IMR-90 (cell line): ENCODE data around the gene IWS1.
"Not testable (repeated sequence)": the region's sequence is repeated elsewhere in the genome, so short reads cannot be mapped to it uniquely, and the experiment has no call there.

Experiments used
- FOS ChIP-seq: fragments of 150-350 bp; IDR thresholded peaks from 2 replicates; pipeline ENCODE4 v1.6.1; 2016; ENCODE audit warnings: low read depth, low read length
- MAZ ChIP-seq: IDR thresholded peaks from 2 replicates; pipeline ENCODE4 v1.6.1; 2012; ENCODE audit warnings: low read depth, mild to moderate bottlenecking, low read length, improper control_type of control experiment, moderate library complexity, borderline replicate concordance
- MXI1 ChIP-seq: IDR thresholded peaks from 2 replicates; pipeline ENCODE4 v1.6.1; 2012; ENCODE audit warnings: low read depth, mild to moderate bottlenecking, low read length, moderate library complexity, borderline replicate concordance
- POLR2A ChIP-seq: IDR thresholded peaks from 2 replicates; pipeline ENCODE4 v1.6.1; 2012; ENCODE audit warnings: mild to moderate bottlenecking, low read depth, low read length
- RAD21 ChIP-seq: IDR thresholded peaks from 2 replicates; pipeline ENCODE4 v1.6.1; 2012; ENCODE audit warnings: low read length, improper control_type of control experiment
- RCOR1 ChIP-seq: IDR thresholded peaks from 2 replicates; pipeline ENCODE4 v1.6.1; 2012; ENCODE audit warnings: mild to moderate bottlenecking, low read length, improper control_type of control experiment; ENCODE audit not compliant: insufficient replicate concordance
- RFX5 ChIP-seq: IDR thresholded peaks from 2 replicates; pipeline ENCODE4 v1.8.0; 2012; ENCODE audit warnings: low read depth, mild to moderate bottlenecking, low read length, moderate library complexity
- SMC3 ChIP-seq: fragments of 150-350 bp; IDR thresholded peaks from 2 replicates; pipeline ENCODE4 v1.6.1; 2016; ENCODE audit warnings: low read depth, mild to moderate bottlenecking, antibody characterized with exemption, low read length, moderate library complexity
- TF ChIP-seq, protein P1 (sequence below): conservative IDR thresholded peaks from 2 replicates; pipeline ENCODE4 v1.5.1; 2012; ENCODE audit warnings: mild to moderate bottlenecking, low read depth, low read length, improper control_type of control experiment
- TF ChIP-seq, protein P2 (sequence below): fragments of 150-350 bp; IDR thresholded peaks from 2 replicates; pipeline ENCODE4 v1.6.1; 2017; ENCODE audit warnings: mild to moderate bottlenecking, antibody characterized with exemption, low read length, low read depth

DNA sequence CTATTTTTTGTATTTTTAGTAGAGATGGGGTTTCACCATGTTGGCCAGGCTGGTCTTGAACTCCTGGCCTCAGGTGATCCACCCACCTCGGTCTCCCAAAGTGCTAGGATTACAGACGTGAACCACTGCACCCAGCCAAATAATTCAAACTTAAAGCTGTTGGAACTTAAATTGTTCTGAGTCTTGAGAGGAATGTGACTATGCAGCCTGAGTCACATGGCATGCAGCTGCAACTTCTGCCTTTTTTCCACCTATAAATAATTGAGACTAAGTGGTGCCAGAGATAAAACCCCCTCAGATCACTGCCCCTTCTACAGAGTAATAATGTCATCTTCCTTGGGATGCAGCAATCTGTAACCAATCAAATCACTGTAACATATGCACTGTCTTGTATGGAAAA is 3.1 kb upstream of the IWS1 start:
- TF ChIP-seq, protein P1, sequence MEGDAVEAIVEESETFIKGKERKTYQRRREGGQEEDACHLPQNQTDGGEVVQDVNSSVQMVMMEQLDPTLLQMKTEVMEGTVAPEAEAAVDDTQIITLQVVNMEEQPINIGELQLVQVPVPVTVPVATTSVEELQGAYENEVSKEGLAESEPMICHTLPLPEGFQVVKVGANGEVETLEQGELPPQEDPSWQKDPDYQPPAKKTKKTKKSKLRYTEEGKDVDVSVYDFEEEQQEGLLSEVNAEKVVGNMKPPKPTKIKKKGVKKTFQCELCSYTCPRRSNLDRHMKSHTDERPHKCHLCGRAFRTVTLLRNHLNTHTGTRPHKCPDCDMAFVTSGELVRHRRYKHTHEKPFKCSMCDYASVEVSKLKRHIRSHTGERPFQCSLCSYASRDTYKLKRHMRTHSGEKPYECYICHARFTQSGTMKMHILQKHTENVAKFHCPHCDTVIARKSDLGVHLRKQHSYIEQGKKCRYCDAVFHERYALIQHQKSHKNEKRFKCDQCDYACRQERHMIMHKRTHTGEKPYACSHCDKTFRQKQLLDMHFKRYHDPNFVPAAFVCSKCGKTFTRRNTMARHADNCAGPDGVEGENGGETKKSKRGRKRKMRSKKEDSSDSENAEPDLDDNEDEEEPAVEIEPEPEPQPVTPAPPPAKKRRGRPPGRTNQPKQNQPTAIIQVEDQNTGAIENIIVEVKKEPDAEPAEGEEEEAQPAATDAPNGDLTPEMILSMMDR = not testable (repeated sequence)
- TF ChIP-seq POLR2A, MAZ, FOS, MXI1, RCOR1, RFX5, RAD21, SMC3: not testable (repeated sequence)
- TF ChIP-seq, protein P2, sequence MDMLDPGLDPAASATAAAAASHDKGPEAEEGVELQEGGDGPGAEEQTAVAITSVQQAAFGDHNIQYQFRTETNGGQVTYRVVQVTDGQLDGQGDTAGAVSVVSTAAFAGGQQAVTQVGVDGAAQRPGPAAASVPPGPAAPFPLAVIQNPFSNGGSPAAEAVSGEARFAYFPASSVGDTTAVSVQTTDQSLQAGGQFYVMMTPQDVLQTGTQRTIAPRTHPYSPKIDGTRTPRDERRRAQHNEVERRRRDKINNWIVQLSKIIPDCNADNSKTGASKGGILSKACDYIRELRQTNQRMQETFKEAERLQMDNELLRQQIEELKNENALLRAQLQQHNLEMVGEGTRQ = peak; percentile 49; the same call in 1 of the 2 replicates
